ENCODE measurements around the gene NBPF12.
A peak's percentile ranks its signal among the peaks of the same experiment; 100 is the strongest.
"Not testable (repeated sequence)": the region's sequence is repeated elsewhere in the genome, so short reads cannot be mapped to it uniquely, and the experiment has no call there.

Gene NBPF12

DNA sequence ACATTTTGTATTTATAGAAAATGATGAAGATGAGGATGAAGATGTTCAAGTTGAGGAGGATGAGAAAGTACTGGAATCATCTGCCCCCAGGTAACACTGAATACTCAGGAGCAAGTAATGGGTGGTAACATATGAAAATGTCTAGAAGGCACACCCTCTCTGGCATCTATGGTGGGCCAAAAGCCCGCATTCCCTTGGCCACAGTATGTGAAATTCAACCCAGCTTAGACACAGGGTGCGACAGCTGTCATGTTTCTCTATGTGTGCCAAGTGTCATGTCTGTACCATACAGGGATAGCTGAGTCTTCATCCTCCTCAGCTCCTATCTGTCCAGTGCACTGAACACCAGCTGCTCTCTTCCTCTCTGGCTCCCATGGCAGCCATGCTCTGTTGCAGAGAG is 26.2 kb downstream of the NBPF12 start:
- not testable (repeated sequence) for H4K20me1 ChIP-seq (ENCODE audit: control insufficient read depth, insufficient read depth, low read depth, low read length); H3K79me2 ChIP-seq (ENCODE audit: control insufficient read depth, low read length); H3K27ac ChIP-seq (ENCODE audit: low read depth, low read length); H3K36me3 ChIP-seq (ENCODE audit: control insufficient read depth, low read length); H3K4me3 ChIP-seq (ENCODE audit: low read length); H3K4me2 ChIP-seq (ENCODE audit: low read length); H3K27me3 ChIP-seq (ENCODE audit: control insufficient read depth, low read length); H3K9me3 ChIP-seq (ENCODE audit: control insufficient read depth, insufficient read depth, low read length); H3K9me2 ChIP-seq (replicated peaks; ENCODE audit: control insufficient read depth, low read length); H3K4me1 ChIP-seq (ENCODE audit: control insufficient read depth, low read length); H3F3A ChIP-seq (ENCODE audit: control insufficient read depth, insufficient read depth)

DNA sequence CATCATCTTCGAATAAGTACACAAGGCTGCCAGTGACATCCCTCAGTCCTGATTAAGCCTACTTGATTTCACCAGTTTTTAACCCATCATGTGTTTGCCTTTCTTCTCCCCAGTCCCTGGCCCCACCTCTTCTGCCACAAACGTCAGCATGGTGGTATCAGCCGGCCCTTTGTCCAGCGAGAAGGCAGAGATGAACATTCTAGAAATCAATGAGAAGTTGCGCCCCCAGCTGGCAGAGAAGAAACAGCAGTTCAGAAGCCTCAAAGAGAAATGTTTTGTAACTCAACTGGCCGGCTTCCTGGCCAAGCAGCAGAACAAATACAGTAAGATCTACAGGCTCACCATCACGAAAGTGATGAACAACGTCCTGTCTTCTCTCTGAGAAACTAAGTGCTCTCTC is 28.2 kb downstream of the NBPF12 start:
- H3K36me3 ChIP-seq (ENCODE audit: control insufficient read depth, low read length); H3K9me3 ChIP-seq (ENCODE audit: control insufficient read depth, insufficient read depth, low read length); H3F3A ChIP-seq (ENCODE audit: control insufficient read depth, insufficient read depth); H3K4me2 ChIP-seq (ENCODE audit: low read length); H3K27me3 ChIP-seq (ENCODE audit: control insufficient read depth, low read length); H3K9me2 ChIP-seq (replicated peaks; ENCODE audit: control insufficient read depth, low read length); H3K27ac ChIP-seq (ENCODE audit: low read depth, low read length); H3K4me3 ChIP-seq (ENCODE audit: low read length); H3K4me1 ChIP-seq (ENCODE audit: control insufficient read depth, low read length); H4K20me1 ChIP-seq (ENCODE audit: control insufficient read depth, insufficient read depth, low read depth, low read length); H3K79me2 ChIP-seq (ENCODE audit: control insufficient read depth, low read length): not testable (repeated sequence)
- TF ChIP-seq, protein P1, sequence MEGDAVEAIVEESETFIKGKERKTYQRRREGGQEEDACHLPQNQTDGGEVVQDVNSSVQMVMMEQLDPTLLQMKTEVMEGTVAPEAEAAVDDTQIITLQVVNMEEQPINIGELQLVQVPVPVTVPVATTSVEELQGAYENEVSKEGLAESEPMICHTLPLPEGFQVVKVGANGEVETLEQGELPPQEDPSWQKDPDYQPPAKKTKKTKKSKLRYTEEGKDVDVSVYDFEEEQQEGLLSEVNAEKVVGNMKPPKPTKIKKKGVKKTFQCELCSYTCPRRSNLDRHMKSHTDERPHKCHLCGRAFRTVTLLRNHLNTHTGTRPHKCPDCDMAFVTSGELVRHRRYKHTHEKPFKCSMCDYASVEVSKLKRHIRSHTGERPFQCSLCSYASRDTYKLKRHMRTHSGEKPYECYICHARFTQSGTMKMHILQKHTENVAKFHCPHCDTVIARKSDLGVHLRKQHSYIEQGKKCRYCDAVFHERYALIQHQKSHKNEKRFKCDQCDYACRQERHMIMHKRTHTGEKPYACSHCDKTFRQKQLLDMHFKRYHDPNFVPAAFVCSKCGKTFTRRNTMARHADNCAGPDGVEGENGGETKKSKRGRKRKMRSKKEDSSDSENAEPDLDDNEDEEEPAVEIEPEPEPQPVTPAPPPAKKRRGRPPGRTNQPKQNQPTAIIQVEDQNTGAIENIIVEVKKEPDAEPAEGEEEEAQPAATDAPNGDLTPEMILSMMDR (IDR thresholded peaks at IDR 0.05; ENCODE audit: low read depth, low read length, poor library complexity, severe bottlenecking), result peak; percentile 47

DNA sequence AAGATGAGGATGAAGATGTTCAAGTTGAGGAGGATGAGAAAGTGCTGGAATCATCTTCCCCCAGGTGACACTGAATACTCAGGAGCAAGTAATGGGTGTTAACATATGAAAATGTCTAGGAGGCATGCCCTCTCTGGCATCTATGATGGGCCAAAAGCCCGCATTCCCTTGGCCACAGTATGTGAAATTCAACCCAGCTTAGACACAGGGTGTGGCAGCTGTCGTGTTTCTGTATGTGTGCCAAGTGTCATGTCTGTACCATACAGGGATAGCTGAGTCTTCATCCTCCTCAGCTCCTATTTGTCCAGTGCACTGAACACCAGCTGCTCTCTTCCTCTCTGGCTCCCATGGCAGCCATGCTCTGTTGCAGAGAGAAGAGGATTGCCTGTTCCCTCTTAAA is 32.5 kb downstream of the NBPF12 start:
- H3K79me2 ChIP-seq (ENCODE audit: control insufficient read depth, low read length); H3F3A ChIP-seq (ENCODE audit: control insufficient read depth, insufficient read depth); H3K4me3 ChIP-seq (ENCODE audit: low read length); H3K9me3 ChIP-seq (ENCODE audit: control insufficient read depth, insufficient read depth, low read length); H3K27ac ChIP-seq (ENCODE audit: low read depth, low read length); H4K20me1 ChIP-seq (ENCODE audit: control insufficient read depth, insufficient read depth, low read depth, low read length); H3K4me2 ChIP-seq (ENCODE audit: low read length); H3K4me1 ChIP-seq (ENCODE audit: control insufficient read depth, low read length); H3K9me2 ChIP-seq (replicated peaks; ENCODE audit: control insufficient read depth, low read length); H3K36me3 ChIP-seq (ENCODE audit: control insufficient read depth, low read length); H3K27me3 ChIP-seq (ENCODE audit: control insufficient read depth, low read length): not testable (repeated sequence)

DNA sequence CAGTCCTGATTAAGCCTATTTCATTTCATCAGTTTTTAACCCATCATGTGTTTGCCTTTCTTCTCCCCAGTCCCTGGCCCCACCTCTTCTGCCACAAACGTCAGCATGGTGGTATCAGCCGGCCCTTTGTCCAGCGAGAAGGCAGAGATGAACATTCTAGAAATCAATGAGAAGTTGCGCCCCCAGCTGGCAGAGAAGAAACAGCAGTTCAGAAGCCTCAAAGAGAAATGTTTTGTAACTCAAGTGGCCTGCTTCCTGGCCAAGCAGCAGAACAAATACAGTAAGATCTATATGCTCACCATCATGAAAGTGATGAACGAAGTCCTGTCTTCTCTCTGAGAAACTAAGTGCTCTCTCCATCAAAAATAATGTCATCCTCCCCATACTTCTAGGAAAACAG is 34.6 kb downstream of the NBPF12 start:
- H3K4me2 ChIP-seq (ENCODE audit: low read length); H3K36me3 ChIP-seq (ENCODE audit: control insufficient read depth, low read length); H3K27me3 ChIP-seq (ENCODE audit: control insufficient read depth, low read length); H3K79me2 ChIP-seq (ENCODE audit: control insufficient read depth, low read length); H3K4me3 ChIP-seq (ENCODE audit: low read length); H3K9me3 ChIP-seq (ENCODE audit: control insufficient read depth, insufficient read depth, low read length); H3K4me1 ChIP-seq (ENCODE audit: control insufficient read depth, low read length); H4K20me1 ChIP-seq (ENCODE audit: control insufficient read depth, insufficient read depth, low read depth, low read length); H3K27ac ChIP-seq (ENCODE audit: low read depth, low read length); H3K9me2 ChIP-seq (replicated peaks; ENCODE audit: control insufficient read depth, low read length); H3F3A ChIP-seq (ENCODE audit: control insufficient read depth, insufficient read depth): not testable (repeated sequence)

DNA sequence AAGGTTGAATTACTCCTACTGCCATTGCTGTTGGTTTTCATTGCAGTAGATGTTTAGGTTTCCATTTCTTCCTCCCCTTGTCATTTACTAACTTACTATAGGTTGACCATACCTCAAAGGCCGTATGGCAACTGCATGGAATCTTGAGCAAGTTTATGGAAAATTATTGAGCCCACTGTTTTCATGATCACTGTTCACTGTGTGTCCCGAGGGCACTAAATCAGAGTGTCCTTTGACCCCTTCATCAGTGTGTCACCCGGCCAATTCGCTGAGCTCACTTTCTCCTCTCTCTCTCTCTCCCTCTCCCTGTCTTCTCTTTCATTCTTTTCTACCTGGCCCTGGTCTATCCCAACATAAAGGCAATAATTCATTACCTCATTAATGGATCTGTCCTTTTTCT is 47.7 kb downstream of the NBPF12 start:
- H3K27ac ChIP-seq (ENCODE audit: low read depth, low read length), result not testable (repeated sequence)

DNA sequence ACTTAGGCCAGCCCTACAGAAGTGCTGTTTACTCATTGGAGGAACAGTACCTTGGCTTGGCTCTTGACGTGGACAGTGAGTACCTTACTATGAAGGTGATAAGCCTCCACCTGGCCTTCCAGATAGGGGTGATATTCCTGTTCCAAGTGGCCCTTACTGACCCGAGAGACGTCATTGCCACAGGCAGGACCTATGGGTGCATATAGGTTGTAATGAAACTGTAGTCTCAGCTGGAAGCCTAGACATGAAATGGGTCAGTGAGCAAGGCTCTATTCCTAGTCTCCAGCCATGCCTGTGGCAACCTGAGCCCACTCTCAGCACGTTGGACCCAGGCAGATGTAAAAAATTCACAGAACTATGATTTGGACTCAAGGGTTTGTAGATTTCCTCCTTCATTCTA is 48.3 kb downstream of the NBPF12 start:
- H4K20me1 ChIP-seq (ENCODE audit: control insufficient read depth, insufficient read depth, low read depth, low read length); H3K4me3 ChIP-seq (ENCODE audit: low read length); H3F3A ChIP-seq (ENCODE audit: control insufficient read depth, insufficient read depth); H3K9me3 ChIP-seq (ENCODE audit: control insufficient read depth, insufficient read depth, low read length); H3K27me3 ChIP-seq (ENCODE audit: control insufficient read depth, low read length); H3K9me2 ChIP-seq (replicated peaks; ENCODE audit: control insufficient read depth, low read length); H3K4me2 ChIP-seq (ENCODE audit: low read length); H3K27ac ChIP-seq (ENCODE audit: low read depth, low read length); H3K79me2 ChIP-seq (ENCODE audit: control insufficient read depth, low read length); H3K36me3 ChIP-seq (ENCODE audit: control insufficient read depth, low read length); H3K4me1 ChIP-seq (ENCODE audit: control insufficient read depth, low read length): not testable (repeated sequence)

More for the DNA sequence above, 47.7 kb downstream of the NBPF12 start:
- H3K4me3 ChIP-seq (ENCODE audit: low read length); H4K20me1 ChIP-seq (ENCODE audit: control insufficient read depth, insufficient read depth, low read depth, low read length); H3F3A ChIP-seq (ENCODE audit: control insufficient read depth, insufficient read depth); H3K4me1 ChIP-seq (ENCODE audit: control insufficient read depth, low read length); H3K9me2 ChIP-seq (replicated peaks; ENCODE audit: control insufficient read depth, low read length); H3K4me2 ChIP-seq (ENCODE audit: low read length); H3K9me3 ChIP-seq (ENCODE audit: control insufficient read depth, insufficient read depth, low read length); H3K27me3 ChIP-seq (ENCODE audit: control insufficient read depth, low read length); H3K36me3 ChIP-seq (ENCODE audit: control insufficient read depth, low read length); H3K79me2 ChIP-seq (ENCODE audit: control insufficient read depth, low read length): not testable (repeated sequence)

DNA sequence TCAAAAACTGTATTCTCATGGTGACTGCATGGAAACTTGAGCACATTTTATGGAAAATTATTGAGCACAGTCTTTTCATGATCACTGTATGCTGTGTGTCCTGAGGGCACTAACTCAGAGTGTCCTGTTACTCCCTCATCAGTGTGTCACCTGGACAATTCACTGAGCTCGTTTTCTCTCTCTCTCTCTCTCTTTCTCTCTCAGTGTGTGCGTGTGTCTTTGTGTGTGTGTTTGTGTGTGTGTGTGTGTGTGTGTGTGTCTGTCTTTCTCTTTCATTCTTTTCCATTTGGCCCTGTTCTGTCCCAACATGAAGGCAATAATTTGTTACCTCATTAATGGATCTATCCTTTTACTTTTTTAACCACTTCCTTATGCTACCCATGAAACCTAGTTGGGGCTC is 49.4 kb downstream of the NBPF12 start:
- not testable (repeated sequence) for H3K27me3 ChIP-seq (ENCODE audit: control insufficient read depth, low read length); H3K4me1 ChIP-seq (ENCODE audit: control insufficient read depth, low read length); H3K9me3 ChIP-seq (ENCODE audit: control insufficient read depth, insufficient read depth, low read length); H3K9me2 ChIP-seq (replicated peaks; ENCODE audit: control insufficient read depth, low read length); H3K79me2 ChIP-seq (ENCODE audit: control insufficient read depth, low read length); H3K4me3 ChIP-seq (ENCODE audit: low read length); H3F3A ChIP-seq (ENCODE audit: control insufficient read depth, insufficient read depth); H3K27ac ChIP-seq (ENCODE audit: low read depth, low read length); H3K4me2 ChIP-seq (ENCODE audit: low read length); H3K36me3 ChIP-seq (ENCODE audit: control insufficient read depth, low read length); H4K20me1 ChIP-seq (ENCODE audit: control insufficient read depth, insufficient read depth, low read depth, low read length)

DNA sequence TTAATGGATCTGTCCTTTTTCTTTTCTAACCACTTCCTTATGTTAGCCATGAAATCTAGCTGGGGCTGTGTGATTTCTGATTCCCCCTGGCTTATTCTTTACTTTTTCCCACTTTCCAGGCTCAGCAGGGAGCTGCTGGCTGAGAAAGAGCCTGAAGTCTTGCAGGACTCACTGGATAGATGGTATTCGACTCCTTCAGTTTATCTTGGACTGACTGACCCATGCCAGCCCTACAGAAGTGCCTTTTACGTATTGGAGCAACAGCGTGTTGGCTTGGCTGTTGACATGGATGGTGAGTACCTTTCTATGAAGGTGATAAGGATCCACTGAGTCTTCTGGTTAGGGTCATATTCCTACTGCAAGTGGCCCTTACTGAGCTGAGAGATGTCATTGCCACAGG is 51.3 kb downstream of the NBPF12 start:
- H3K79me2 ChIP-seq (ENCODE audit: control insufficient read depth, low read length); H3K9me2 ChIP-seq (replicated peaks; ENCODE audit: control insufficient read depth, low read length); H3K27ac ChIP-seq (ENCODE audit: low read depth, low read length); H3K4me1 ChIP-seq (ENCODE audit: control insufficient read depth, low read length); H4K20me1 ChIP-seq (ENCODE audit: control insufficient read depth, insufficient read depth, low read depth, low read length); H3K9me3 ChIP-seq (ENCODE audit: control insufficient read depth, insufficient read depth, low read length); H3F3A ChIP-seq (ENCODE audit: control insufficient read depth, insufficient read depth); H3K27me3 ChIP-seq (ENCODE audit: control insufficient read depth, low read length); H3K36me3 ChIP-seq (ENCODE audit: control insufficient read depth, low read length); H3K4me3 ChIP-seq (ENCODE audit: low read length); H3K4me2 ChIP-seq (ENCODE audit: low read length): not testable (repeated sequence)
